H7 (cell line): Measurements from ENCODE around the gene LCT. TPM values are rescaled to one million over a fixed set of nuclear protein-coding genes. Genes with fewer than 3 reads are reported as not detected.

ENCODE experiments used
- DNase-seq: peaks from one replicate; pipeline ENCODE4 v3.0.0; 2012
- H3K27me3 ChIP-seq: 2 replicates; pipeline ENCODE4 v1.6.0; 2011; ENCODE audit warnings: mild to moderate bottlenecking, low read length; ENCODE audit not compliant: control insufficient read depth, insufficient read depth
- H3K36me3 ChIP-seq: replicated peaks from 2 replicates; pipeline ENCODE4 v1.5.1; 2011; ENCODE audit warnings: low read length; ENCODE audit not compliant: control insufficient read depth, insufficient read depth
- H3K4me3 ChIP-seq: 2 replicates; pipeline ENCODE4 v1.5.1; 2011; ENCODE audit warnings: low read depth, mild to moderate bottlenecking, control low read depth, low read length, moderate library complexity; ENCODE audit not compliant: insufficient read depth
- total RNA-seq: library from RNA; depleted of rRNA; stranded (reverse); fragments of >200 nt; shearing (Covaris generic); gene quantifications from 2 replicates; pipeline ENCODE4 v1.2.3, GENCODE V29; 2014; rRNA removed

The LCT gene
- total RNA-seq, 1 experiment from 2014 or later: 0.03 TPM

DNA sequence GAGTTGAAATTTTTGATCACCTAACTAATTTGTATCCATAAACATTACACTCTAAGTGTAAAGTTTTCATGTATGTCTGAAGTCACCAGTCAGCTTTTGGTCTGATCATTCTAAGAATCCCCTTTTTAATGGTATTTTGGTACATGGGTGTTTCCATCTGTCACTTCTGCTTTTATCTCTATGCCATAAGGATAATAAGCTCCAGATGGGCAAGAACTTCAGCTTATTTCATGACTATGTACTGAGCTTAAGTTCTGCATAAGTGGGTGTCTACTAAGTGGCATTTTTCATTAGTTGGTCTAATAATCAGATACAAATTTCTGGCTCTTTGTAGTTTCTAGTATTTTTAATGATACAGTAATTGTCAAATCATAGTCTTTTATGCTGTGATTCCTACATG is 75.0 kb downstream of the LCT start:
- no peak for DNase-seq
- no peak overlapping the region for H3K4me3 ChIP-seq
- H3K36me3 ChIP-seq: peaks cover 12% of the 10 kb centered on the region
- no peaks in the 10 kb centered on the region for H3K27me3 ChIP-seq

DNA sequence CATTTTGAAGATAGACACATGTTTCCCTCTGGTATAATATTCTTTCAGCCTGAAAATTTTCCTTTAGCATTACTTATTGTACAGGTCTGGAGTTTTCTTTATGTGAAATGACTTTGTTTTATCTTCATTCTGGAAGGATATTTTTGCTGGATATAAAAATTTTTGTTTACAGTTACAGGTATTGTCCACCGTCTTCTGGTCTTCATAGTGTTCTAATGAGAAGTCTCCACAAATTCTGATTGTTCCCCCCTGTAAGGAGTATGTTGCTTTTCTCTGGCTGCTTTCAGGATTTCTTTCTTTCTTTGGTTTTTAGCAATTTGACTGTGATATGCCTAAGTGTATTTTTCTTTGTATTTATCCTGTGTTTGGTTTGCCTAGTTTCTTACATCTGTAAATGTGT is 80.3 kb downstream of the LCT start:
- no peak for DNase-seq
- H3K36me3 ChIP-seq: peaks cover 24% of the 10 kb centered on the region

DNA sequence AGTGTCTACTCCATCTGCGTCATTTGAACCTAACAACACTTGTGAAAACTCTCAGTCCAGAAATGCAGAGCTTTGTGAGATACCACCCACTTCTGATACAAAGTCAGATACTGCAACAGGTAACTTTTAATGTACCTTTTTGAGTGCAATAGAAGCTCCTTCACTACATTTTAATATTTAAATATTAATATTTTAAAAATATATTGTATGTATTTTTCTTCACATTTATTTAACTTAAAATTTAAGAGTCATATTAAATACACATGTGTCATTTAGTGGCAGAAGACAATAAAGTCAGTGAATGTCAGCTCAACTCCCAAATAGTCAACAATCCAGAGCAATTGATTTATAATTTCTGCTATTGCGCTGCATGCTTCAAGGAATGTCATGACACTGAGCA is 81.4 kb downstream of the LCT start:
- H3K27me3 ChIP-seq: no peaks in the 10 kb centered on the region
- peaks cover 20% of the 10 kb centered on the region for H3K36me3 ChIP-seq
- no peak for DNase-seq
- H3K4me3 ChIP-seq: no peak overlapping the region

More for the DNA sequence above, 80.3 kb downstream of the LCT start:
- no peak overlapping the region for H3K4me3 ChIP-seq
- H3K27me3 ChIP-seq: no peaks in the 10 kb centered on the region

DNA sequence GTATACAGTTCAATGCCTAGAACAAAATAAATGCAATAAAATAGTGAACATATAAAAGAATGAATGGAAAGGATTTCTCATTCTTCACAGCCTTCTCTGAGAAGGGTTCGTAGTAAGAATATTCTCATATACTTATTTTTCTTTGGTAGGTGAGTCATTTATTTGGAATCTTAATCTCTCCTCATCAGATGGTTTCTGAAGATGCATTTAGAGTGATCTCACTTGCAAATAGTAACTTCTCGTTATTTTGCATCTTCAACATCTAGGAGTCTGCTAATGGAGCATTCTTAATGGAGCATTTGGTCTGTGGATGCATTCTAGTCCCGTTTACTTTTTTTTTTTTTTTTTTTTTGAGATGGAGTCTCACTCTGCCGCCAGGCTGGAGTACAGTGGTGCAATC is 91.4 kb downstream of the LCT start:
- Histone ChIP-seq H3K27me3 (no peaks in the 10 kb centered on the region), H3K36me3 (peaks cover 8% of the 10 kb centered on the region), H3K4me3 (no peak overlapping the region)
- DNase-seq: no peak

DNA sequence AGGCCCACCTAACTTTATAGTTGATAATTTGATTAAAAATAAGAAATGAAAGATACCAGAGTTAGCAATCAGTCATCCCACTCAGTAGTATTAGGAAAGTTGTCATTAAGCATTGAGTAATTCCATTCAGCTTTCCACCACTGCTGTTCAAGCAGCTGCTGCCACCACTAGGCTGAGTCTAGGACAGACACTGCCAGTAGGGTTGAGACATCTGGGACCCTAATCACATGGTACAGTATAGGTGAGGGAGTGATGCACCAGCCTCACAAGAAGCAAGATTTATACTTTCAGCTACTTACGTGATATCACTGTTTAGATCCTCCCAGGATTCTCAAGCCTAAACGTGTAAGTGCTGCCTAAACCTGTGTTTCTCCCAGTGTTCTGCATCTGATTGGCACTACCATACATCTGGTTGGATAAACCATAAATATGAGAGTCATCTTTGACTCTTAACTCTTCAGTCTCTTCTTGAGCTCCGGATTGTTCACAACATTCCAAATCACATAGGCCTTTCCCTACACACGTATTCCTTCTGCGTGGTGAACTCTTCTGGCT is 92.1 kb downstream of the LCT start:
- peak; percentile 60 for DNase-seq
- Histone ChIP-seq H3K36me3 (peaks cover 8% of the 10 kb centered on the region), H3K27me3 (no peaks in the 10 kb centered on the region), H3K4me3 (no peak overlapping the region)

DNA sequence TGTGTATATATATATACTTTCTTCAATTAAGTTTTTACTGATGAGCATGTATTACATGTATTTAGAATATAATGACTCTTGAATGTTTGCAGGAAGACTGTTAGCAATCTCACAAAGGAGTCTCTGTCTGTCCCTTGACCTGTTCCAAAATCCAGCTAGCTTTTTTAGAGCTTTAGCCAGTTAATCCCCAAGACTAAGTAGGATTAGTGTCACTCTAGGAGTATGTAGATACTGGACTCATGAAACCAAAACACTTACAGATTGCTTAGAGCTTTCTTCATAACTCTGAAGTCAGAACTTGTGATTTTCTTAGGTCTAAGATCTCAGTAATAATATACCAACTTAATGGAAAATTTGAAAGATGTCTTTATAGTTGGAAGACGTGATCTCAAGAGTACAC is 93.1 kb downstream of the LCT start:
- no peak for DNase-seq
- Histone ChIP-seq H3K27me3 (no peaks in the 10 kb centered on the region), H3K4me3 (no peak overlapping the region), H3K36me3 (peaks cover 2% of the 10 kb centered on the region)

DNA sequence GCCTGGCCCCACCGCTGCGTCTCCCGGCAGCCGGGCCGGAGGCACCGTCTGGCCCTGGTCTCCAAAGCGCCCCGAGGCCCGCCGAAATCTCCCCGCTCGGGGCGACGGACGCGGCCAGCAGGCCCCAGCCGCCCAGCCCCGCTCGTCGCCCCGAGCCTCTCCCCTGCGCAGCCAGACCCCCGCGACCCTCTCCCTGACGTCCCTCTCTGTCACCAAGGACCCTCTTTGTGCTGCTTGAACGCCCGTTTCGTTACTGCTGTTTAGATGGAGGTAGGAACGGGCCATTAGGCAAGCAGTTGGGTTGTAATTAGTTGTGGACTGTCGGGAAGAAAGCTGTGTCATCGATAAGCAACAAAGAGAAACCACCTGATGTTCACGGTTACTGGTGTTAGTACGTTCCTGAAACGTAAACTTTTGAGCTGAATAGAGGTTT is 94.6 kb downstream of the LCT start:
- peak; percentile 76 for DNase-seq
- Histone ChIP-seq H3K4me3 (peak overlapping the region; percentile 89), H3K36me3 (no peaks in the 10 kb centered on the region; the same call in 1 of the 2 replicates), H3K27me3 (no peaks in the 10 kb centered on the region)

DNA sequence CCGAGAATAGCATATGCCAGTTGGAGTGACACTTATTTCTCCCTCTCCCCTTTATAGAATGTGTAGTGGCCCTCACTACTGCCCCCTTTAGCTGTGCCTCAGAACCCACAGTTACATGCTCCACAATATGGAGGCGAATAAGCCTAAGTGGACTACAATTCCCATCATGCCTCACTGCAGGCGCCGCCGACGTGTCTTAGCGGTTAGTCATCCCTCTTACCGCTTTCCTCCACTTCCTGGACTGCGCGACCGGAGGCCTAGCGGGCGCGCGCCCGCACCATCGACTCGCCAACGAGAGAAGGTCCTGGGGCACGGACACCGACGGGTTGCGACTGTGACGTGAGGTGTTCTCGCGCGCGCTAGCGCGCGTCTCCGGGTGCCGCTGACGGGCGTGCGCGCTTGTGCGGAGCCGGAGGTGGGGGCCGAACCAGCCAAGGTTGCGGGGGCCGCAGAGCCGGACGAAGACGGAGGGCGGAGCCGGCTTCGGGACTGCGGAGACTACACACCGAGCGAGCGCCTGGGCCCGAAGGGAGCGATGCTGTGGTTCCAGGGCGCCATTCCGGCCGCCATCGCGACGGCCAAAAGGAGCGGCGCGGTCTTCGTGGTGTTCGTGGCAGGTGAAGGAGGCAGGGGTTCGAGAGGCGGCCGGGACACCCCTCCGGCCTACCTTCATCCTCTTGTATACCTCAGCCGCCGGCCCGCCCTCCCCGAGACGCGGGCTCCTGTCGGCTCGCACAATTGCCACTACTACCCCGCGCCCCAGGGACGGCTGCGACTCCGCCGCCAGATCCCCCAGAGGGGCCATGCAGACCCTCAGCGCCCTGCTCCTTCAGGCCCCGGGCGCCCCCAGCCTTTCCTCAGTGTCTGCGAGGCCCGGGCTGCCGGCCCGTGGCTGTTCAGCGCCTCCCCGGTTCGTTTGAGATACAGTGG is 95.3 kb downstream of the LCT start, which contains the start of gene UBXN4:
Gene UBXN4 (plus strand): TSS at position 461 of the 930 bp plus-strand sequence. CDS start 75 bp downstream, at position 536.
- Histone ChIP-seq H3K4me3 (peak within 1 kb of the TSS; percentile 89), H3K36me3 (no peaks in the 10 kb centered on the region; the same call in 1 of the 2 replicates), H3K27me3 (no peaks in the 10 kb centered on the region)
- peak; percentile 91 for DNase-seq

DNA sequence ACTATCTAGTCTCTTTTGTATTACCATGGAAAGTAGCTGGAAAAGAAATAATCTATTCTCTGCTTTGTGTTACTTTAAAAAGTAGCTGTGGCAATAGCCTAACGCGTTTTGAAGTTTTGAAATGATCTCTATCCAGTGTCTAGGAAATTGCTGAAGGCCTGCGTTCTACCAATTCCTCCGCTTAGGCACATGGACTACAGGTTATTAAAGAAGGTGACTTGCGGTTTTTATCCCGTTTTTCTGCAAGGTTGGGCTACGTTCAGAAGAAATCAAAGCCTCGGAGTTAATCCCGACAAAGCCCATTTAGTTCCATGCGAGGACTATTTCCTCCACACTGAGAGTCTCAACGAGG is 96.0 kb downstream of the LCT start:
- no peaks in the 10 kb centered on the region for H3K36me3 ChIP-seq
- no peaks in the 10 kb centered on the region for H3K27me3 ChIP-seq
- no peak overlapping the region for H3K4me3 ChIP-seq
- DNase-seq: no peak

DNA sequence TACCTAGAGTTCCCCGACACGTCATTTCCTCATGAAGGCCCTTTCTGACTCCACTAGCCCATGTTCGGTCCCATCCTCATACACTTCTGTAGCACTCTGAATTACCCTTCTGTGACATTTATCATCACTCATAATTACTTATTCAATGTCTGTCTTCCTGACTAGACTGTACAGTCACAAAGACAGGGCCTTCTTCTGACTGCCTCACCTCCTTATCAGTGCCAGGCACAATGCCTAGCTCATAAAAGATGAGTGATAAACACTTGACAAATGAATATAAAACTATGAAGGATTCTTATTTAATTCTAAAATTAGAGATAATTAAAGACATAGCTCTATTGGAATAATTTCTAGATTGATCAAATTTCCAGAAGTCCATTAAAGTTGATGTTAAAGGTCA is 96.8 kb downstream of the LCT start:
- H3K27me3 ChIP-seq: no peaks in the 10 kb centered on the region
- no peaks in the 10 kb centered on the region for H3K36me3 ChIP-seq
- H3K4me3 ChIP-seq: no peak overlapping the region
- DNase-seq: no peak

Other genes with a start within 250 kb of the LCT start
- gene UBXN4, start 95.3 kb downstream of the LCT start, total RNA-seq: 56.5 and 59.7 TPM in 2 replicates
- 53.6 and 61.6 TPM in 2 replicates for gene MCM6, start 39.3 kb upstream of the LCT start, total RNA-seq
- gene DARS1, start 148.4 kb upstream of the LCT start, total RNA-seq: 79.5 and 108 TPM in 2 replicates